Ectodermal cell (in vitro differentiated cells): ENCODE results near the gene FAM136A.

Experiments used
- H3K27ac ChIP-seq: 2 replicates; pipeline ENCODE4 v1.7.0; 2013; ENCODE audit warnings: mild to moderate bottlenecking, low read depth, low read length; ENCODE audit not compliant: insufficient read depth, poor library complexity, severe bottlenecking
- H3K27me3 ChIP-seq: 2 replicates; pipeline ENCODE4 v1.7.0; 2013; ENCODE audit warnings: mild to moderate bottlenecking, low read length; ENCODE audit not compliant: insufficient read depth, control insufficient read depth, poor library complexity, severe bottlenecking
- H3K36me3 ChIP-seq: one replicate; pipeline ENCODE4 v1.7.0; 2013; ENCODE audit warnings: low read length; ENCODE audit not compliant: control insufficient read depth, insufficient read depth
- H3K4me1 ChIP-seq: one replicate; pipeline ENCODE4 v1.7.0; 2013; ENCODE audit warnings: low read length; ENCODE audit not compliant: control insufficient read depth, insufficient read depth
- H3K4me3 ChIP-seq: 2 replicates; pipeline ENCODE4 v1.7.0; 2013; ENCODE audit warnings: low read depth, low read length, control low read depth; ENCODE audit not compliant: insufficient read depth
- H3K9me3 ChIP-seq: 2 replicates; pipeline ENCODE4 v1.7.0; 2013; ENCODE audit warnings: mild to moderate bottlenecking, low read length, moderate library complexity; ENCODE audit not compliant: control insufficient read depth
- WGBS, 2 experiments: methylation state at CpG; one replicate each; pipeline ENCODE4 v1.1.7; 2013; ENCODE audit warnings: missing lambda C conversion rate in 2 of 2; 5-methylcytosine and 5-hydroxymethylcytosine counted together

Gene FAM136A

DNA sequence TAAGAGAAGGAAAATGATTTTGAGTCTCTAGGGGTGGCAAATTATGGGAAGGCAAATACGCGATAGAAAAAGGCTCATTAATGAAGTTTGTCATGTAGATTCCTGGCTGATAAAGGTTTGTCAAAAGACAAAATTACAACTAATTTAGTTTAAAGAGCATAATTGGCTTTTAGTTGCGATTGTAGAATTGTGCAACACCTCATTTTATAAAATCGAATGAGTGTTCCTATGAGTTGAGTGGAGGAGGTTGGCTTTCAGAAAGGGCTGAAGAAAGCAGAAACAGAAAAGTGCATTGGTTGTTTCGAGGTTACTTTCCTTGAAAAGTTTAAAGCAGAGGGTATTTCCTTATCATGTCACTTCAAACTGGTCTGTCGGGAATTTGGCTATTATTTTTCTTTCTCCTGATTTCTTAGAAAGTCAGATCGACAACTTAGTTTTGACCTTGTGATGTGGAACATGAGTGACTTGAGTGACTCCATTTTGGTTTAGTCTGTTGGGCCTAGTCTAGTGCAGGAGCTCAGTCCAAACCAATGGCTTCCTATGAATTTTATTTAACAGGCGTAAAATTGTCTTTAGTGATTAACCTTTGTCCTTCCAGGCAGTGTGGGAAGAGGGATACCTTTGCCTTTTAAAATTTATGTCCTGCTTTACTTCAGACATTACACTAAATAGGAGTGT is 46.1 kb downstream of the FAM136A start:
- Histone ChIP-seq H3K9me3 (no peaks in the 10 kb centered on the region), H3K36me3 (no peaks in the 10 kb centered on the region), H3K27ac (no peak overlapping the region), H3K27me3 (no peaks in the 10 kb centered on the region), H3K4me1 (no peaks in the 10 kb centered on the region), H3K4me3 (no peak overlapping the region)
- WGBS, 2 experiments, result 96 to 97% methylated on average over 8 of the region's 8 CpGs

- H3K27ac ChIP-seq, result no peak overlapping the region
- H3K27me3 ChIP-seq, result no peaks in the 10 kb centered on the region
- 90 to 92% methylated on average over 16 of the region's 16 CpGs for WGBS, 2 experiments
- no peaks in the 10 kb centered on the region for H3K36me3 ChIP-seq
- no peaks in the 10 kb centered on the region for H3K9me3 ChIP-seq
- no peak overlapping the region for H3K4me3 ChIP-seq
- H3K4me1 ChIP-seq, result peaks cover 5% of the 10 kb centered on the region
Measured at GRCh38 chr2:70250434-70250833, 51.4 kb downstream of the FAM136A start.

DNA sequence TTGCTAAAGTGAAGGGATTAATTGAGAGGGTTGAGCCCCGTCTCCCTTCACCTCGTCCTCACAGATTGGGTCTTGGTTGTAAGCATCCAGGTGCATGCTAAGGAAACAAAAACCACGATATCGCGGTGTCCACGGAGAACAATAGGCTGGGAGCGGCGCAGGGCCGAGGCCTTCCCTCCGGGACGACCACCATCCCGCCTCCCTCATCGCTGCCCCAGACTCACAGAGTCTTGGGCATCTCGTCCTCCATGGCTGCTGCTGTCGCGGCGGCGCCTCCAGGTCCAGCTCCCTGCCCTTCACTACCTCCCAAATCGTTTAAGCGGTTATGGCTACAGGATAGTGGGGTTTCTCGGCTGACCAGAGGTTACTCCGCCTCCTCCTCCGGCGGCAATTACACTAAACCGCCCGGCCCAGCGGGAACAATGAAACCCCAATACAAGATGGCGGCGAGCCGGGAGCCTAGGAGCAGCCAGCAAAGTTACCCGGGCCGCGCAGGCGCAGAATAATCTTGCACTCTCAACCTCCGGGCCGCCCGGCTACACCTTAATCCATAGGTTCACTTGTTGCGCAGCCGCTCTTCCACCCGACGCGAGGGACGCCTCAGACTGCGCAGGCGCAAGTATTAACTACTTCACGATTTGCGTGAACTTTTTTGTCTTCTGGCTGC is 53.6 kb downstream of the FAM136A start, which contains the start of gene TIA1:
Gene TIA1, minus strand, starts transcription at position 448 of the 667 bp plus-strand sequence. Its CDS starts 198 bp downstream, at position 250.
- 0% methylated on average over 47 of the region's 47 CpGs for WGBS, 2 experiments
- Histone ChIP-seq H3K4me3 (peak within 1 kb of the TSS; percentile 81), H3K27ac (peak within 1 kb of the TSS; percentile 100), H3K36me3 (no peaks in the 10 kb centered on the region), H3K4me1 (peaks cover 12% of the 10 kb centered on the region), H3K9me3 (no peaks in the 10 kb centered on the region), H3K27me3 (no peaks in the 10 kb centered on the region)

GRCh38 chr2:70247364-70248180 is 54.3 kb downstream of the FAM136A start:
- no peaks in the 10 kb centered on the region for H3K27me3 ChIP-seq
- H3K9me3 ChIP-seq, result no peaks in the 10 kb centered on the region
- H3K4me3 ChIP-seq, result peak overlapping the region; percentile 81
- WGBS, 2 experiments, result 0% methylated on average over 18 to 20 of the region's 20 CpGs
- peaks cover 12% of the 10 kb centered on the region for H3K4me1 ChIP-seq
- peak overlapping the region; percentile 100 for H3K27ac ChIP-seq
- H3K36me3 ChIP-seq, result no peaks in the 10 kb centered on the region
